HG03045 (cell line): Measurements from ENCODE around the gene PLB1.
"Not testable (repeated sequence)": the region's sequence is repeated elsewhere in the genome, so short reads cannot be mapped to it uniquely, and the experiment has no call there.

Experiments
- ATAC-seq: cut with Tn5 transposase; IDR thresholded peaks from one replicate; pipeline ENCODE4 v1.9.1; 2021; ENCODE audit warnings: mild to moderate bottlenecking, moderate library complexity; ENCODE audit not compliant: unreplicated experiment

PLB1 gene

DNA sequence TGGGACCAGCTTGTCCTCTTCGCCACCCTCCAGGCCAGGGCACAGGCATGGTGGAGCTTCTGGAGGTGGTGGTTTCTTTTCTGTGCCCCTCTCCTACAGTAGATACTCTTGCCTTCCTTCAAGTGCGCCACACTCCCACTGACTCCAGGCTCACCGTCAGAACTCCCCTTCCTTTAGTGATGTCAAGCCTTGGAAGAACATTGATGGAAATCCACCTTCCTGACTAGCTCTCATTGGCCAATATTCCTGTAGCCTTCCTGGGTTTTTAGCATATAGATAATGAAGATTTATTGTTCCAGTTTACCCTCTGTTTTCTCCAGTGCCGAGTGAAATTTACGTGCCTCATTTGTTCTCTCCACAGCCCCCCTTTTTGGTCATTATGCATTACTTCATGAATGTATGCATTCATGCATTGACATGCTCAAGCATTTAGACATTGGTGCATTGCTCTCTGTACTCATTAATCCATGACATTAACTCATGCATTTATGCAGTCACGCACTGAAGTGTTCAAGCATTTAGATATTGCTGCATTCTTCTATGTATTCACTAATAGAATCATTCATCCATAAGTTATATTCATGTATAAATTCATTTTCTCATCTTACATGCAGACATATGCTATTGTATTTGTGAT is 37.3 kb downstream of the PLB1 start:
- ATAC-seq, result no peak

DNA sequence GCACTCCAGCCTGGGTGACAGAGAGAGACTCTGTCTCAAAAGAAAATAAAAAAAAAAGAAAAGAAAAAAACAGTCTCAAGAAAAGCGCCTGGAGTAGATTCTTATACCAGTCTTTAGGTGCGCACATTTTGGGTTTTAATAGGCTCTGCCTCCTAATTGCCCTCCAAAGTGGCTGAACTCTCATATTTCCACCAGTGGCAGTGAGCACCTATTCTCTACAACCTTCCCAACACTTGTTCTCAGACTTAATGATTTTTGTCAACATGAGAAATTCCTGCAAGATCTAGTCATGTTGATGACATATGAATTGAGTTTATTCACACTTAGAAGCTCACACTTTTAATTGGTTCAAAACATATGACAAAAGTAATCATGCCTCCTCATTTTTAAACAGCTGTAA is 39.0 kb downstream of the PLB1 start:
- ATAC-seq, result no peak

DNA sequence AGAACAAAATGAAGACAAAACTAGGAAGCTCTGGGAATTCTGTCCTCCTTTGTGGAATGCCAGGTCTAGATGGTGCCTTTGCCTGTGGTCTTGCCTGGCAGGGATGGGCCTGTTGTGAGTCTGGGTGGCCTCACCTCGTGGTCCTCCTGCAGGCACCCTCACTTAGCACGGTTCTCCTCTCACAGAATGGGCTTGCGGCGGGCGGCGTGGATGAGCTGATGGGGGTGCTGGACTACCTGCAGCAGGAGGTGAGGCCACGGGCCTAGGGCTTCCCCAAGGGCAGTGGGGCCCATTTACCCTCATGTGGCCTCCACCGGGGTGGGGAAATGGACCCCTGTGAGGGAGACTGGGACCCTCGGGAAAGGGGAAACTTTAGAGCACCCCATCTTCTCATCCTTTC is 42.3 kb downstream of the PLB1 start:
- no peak for ATAC-seq

DNA sequence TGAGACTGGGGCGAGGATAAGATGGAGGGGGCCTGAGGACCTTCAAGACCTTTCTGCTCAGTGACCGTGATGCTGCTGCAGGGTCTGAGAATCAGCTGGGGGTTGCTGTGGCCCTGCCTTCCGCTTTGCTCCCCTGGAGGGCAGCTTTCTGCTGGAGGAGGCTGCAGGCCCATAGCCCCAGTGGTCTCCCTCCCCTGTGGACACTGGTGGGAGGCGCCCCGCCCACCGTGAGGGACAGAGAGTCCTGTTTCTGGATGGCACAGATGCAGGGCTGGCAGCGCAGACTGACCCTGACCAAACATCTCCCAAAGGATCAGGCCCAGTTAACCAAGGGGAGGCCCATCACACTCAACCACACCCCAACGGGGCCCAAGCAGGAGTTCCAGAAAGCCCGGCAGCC is 42.8 kb downstream of the PLB1 start:
- ATAC-seq, result no peak

DNA sequence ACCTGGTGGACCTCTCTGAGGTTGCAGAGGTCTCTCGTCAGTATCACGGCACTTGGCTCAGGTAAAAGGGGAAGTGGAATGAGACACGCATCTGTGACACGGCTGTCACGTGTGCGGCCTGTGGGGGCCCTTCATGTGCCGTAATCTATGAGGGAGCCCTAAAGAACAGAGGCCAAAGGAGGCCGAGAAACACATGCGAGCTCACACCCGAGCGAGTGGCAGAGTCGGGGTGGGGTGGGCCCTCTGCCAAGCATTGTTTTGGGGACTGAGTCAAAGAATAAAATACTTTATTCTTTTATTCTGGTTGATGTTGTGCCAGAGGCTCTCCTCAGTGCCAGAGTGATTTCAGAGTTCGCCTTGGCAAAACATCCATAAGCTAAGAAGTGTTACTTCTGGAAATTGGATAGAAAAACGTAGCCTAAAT is 43.3 kb downstream of the PLB1 start:
- no peak for ATAC-seq

DNA sequence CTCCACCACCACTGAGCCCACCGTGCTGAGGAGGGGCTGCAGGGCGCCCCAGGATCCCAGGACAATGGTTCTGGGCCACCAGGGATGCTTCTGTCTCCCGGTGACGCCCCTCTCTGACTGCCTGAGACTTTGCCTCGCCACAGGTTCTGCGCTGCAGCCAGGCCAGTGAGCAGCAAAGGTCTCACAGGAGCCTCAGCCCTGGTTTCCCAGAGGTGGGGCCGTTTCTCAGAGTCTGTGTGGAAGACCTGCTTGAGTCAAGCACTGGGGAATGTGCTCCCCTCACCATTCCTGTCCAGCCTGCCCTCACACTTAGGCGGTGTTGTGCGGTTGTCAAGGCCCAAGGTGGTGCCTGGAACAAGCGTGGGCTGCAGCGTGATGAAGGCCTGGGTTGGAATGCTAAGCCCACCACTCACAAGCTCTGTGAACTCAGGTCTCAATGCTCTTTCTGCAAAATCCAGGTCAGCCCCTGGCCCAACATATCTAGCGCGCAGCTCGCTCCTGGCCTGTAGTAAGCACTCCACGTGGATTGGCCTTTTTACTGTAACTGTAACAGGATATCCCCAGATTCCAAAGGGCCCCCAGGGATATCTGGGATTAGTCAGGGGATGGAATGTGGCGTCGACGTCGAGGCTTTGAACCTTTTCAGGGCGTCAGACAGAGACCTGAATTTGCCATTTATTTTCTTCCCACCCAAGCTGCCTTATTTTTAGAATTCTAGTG is 47.6 kb downstream of the PLB1 start:
- ATAC-seq, result no peak

DNA sequence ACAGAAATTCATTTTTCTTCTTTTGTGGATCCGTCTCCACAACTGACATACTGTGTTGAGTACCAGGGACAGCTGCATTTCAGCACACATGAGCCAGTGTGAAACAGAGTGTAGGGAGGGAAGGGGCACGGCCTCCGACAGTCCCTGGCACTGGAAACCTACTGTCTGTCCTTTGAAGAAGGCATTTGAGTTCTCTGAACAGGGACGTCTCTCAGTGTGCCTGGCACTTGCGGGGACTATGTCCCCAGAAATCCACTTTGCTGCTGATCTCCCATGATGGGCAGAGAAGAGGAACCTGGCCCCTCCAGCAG is 48.1 kb downstream of the PLB1 start:
- ATAC-seq, result no peak

DNA sequence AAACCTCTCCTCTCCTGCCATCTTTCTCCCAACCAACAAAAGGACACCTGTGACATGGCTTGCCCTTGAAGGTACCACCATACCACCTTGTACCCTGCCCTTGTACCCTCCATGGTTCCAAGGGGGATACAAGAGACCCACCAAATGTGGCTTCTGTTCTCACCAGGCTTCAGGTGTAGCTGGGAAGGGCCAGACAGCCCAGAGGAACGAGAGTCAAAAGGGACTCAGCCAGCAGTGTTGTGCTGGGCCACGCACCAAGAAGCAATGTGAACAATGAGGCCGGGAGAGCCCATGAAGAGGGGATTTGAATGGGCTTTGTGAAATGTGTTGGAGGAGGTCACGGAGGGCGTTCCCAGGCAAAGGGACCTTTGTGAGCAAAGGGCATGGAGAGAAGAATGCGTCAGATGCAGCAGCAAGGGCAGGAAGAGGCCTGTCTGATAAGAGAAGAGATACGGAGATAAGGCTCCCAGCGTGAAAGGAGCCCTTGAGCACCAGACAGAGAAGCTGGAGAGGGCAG is 48.6 kb downstream of the PLB1 start:
- ATAC-seq, result no peak

DNA sequence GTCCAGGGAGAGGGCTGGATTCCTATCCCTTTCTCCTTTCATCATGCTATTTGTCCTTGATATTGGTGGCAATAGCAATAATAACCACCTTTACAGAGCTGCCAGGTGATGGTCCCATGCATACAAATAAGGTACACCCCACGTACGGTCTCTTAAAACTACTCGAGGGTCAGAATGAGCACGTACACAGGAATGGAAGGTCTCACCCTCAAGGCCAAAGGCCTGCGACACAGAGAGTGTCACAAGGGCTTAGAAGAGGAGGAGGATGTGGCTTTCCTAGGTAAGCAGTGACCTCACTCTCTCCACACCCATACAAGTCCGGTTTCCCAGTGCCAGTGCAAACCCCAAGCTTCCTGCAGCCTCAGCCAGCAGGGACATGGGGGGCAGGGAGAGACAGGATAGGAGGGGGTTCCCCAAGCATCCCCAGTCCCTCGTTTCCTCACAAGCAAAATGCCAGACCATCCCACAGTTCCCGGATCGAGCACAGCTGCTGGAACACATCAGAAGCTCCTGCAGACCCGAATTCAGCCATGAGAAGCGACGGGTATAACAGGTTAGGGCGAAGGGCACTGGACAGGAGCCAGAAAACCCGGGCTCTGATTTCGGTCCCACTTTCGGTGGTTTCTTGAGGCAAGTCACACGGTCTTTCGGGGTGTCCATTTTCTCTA is 49.2 kb downstream of the PLB1 start:
- ATAC-seq, result no peak

DNA sequence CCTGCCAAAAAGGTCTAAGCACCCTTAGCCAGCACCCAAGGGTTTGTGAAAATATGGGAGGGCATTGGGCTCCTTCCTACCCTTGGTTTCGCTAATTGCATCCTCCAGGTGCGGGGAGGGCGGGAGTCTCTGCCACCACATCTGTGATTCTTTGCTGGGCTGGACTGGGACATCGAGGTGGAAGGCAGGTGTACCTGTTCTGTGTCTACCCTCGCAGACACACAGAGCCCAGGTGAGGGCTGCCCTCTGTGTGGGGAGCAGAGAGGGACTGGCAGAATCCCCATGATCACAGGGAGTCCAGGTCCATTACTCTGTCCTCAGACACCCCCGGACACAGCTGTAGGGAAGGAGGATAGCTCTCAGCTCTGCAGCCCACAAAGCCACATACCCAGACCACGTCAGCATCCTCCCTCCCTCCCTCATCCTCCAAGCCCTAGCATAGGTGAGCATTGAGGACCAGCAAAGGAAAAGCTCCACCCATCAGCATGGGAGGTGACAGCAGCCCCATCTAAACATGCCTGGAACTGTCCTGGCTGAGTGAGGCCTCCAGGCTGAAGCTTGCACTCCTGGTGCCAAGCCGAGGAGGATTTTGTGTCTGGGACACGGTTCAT is 49.8 kb downstream of the PLB1 start:
- no peak for ATAC-seq

DNA sequence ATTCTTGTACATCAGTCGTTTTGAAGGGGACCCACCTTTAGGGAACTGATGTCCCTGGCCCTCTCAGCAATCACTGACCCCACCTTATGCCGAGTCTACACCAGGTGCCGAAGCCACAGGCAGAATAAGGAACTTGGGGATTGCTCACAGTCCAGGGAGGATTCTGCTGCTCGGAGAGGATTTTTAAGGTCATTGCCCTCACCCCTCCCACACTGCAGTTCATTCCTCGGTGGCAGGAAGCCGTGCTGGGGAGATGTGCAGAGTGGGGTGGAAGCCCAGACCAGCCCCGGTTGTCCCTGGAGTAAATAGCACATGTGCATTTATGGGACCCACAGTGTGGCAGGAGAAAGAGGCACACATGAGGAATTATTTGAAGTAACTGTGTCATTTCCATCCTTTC is 50.4 kb downstream of the PLB1 start:
- ATAC-seq, result no peak

DNA sequence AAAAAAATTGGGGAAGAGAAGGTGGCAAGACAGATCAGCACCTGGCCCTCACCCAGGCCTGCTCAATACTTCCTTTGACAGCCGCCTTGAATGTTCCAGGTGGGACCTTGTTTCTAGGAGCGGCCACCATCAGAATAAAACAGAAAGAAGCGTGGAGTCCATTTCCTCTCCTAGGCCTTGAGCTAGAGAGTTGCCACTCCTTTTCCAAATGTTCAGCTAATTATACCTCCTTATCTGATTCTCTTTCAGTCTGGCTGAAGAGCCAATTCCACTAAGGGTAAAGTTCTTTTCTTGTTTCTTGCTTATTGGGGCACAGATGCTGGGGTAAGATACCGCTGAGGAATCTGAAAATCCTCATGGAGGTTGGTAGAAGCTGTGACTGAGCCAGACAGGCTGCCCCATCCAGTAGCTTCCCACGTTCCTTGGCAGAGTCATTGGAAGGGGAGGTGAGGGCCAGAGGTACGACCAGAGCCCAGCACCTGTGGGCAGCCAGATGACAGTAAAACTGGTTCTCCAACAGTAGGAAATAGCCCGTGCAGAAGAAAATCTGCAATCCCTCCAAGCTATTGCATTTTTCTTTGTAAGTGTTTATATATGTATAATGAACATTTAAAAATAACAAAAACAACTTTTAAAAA is 51.5 kb downstream of the PLB1 start:
- no peak for ATAC-seq

DNA sequence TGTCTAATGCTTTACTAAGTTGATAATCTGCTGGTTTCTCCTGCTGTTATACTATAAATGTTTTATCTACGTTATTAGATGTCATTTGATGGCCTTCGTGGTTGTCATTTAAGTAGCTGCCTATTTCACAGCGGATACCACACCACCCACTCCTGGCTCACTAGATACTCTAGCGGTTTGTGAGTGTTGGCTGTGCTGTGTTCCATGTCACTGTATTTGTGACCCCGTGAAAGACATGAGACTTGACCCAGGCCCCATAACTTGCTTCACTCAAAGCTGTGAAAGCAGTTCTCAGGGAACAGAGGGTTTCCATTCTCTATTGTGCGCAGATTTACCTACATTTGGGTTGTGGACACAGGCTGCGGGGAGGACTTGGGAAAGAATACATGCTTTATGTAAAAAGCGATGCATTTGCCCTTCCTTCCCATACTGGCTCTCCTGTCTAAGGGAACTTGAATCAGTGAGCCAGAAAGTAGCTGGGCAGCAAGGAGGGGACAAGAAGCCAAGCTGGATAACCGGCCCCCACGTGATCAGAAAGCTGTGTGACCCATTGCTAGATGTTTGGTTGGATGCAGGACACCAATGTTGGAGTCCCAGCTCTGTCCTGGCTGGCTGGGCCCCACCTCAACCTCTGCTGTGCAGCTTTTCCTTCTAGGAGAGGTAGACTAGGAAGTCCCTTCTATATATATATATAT is 52.2 kb downstream of the PLB1 start:
- no peak for ATAC-seq

DNA sequence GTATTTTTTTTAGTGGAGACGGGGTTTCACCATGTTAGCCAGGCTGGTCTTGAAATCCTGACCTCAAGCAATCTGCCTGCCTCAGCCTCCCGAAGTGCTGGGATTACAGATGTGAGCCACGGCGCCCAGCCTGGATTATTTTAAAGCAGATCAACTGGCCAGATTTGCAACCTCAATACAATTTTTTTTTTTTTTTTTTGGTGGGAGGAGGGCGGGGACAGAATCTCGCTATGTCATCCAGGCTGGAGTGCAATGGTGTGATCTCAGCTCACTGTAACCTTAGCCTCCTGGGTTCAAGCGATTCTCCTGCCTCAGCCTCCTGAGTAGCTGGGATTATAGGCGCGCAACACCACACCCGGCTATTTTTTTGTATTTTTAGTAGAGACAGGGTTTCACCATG is 54.5 kb downstream of the PLB1 start:
- ATAC-seq, result not testable (repeated sequence)

DNA sequence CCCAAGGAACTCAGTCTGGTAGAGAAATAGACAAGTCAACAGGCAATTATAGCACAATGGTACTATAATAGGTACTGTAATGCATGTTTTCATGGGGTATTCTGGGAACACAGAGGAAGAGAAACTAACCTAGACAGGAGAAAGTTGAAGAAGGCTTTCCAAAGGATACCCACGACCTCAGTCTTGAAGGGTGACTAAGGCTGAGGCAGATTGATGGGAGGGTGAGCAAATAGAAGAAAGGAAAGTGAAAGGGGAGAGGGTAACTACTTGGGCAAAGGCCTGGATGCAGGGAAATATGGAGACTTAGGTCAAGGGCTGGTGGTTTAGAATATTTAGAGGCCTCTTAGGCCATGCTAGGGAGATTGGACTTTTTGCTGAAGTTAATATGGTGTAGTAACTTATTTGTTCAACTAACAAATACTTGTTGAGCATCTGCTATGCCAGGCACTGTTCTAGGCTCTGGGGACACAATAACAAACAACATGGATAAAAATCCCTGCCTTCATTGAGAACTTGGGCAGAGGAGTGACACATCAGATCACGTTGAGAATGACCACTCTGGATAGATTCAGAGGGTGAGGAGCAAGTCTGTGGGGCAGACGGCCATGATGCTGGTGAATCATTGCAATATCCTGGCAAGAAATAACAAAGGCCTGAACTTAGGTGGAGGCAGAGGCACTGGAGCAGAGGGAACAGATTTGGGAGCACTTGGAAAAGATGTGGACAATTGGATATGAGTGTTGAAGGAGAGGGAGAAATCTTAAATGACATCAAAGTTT is 56.4 kb downstream of the PLB1 start:
- ATAC-seq, result no peak

DNA sequence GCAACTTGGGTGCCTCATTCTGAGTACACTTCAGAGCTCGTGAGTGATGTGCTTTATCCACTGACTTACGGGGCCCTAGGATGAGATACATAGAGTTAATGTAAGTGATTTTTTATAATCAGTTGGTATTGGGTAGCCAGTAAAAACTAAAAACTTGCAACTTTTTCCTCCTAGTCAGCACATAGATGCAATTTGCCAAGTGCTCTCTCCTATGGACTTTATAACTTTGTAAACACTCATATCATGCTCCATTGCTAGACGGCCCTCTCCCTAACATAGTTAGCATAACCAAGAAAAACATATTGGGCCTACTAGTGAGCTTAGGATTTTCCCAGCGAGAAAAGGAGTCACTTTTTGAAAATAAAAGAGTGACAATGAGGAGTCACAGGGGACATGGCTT is 60.4 kb downstream of the PLB1 start:
- ATAC-seq, result no peak

DNA sequence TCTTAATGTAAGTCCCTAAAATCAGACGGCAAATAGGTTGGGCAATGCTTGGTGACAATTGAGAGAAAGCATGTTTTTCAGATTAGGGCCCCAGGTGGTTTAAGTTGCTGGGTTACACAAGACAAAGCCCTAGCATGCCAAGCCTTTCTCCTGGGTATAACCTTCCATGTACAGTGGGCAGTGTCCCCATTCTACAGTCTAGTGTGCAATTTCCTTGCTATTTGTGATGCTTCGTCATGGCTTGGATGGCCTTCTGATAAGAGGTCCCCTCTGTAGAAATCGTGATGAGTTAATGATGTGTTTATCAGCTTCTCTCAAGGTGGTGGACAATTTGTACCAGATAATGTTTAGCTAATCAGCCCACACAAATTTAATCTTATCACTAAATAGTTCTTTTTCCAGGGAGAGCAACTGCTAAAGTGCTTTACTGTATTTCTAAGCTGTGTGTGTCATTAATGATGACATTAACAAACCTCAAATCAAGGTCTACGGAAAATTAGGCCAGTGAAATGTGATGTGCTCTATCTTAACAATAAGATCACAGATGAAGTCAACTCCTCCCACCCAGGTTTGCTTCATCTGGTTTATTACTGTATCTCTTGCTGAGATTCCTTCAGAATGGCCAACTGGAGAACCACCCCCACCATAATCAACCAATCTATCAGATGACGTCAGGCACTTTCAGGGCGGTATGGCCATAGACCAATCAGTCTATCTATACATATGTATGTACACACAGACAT is 61.7 kb downstream of the PLB1 start:
- no peak for ATAC-seq

DNA sequence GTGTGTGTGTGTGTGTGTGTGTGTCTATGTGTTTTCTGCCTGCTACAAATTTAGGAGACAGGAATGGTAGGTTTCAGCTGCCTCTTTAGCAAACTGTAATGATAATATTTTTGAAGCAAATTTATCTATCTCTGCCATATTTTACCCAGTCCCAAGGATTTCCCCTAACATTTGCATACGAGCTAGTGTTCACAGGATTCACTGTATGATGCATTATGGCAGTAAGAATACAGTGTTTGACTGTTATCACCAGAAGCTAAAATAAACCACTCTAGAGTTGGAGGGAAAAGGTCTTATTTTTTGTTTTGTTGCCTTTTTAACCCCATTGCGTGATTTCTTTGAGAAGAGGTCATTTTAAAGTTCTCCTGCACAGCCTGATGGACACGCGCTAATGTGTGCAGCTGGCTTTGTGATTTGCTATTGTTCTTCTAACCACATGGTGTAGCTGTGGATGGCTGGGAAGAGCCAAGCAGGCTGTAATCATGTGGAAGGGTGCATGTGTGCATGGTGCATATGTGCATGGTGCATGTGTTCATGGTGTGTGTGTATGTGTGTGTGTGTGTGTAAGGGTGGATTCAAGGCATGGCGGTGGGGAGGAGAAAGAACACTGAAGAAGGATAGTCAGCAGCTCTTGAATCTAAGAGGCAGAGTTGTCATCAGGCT is 62.4 kb downstream of the PLB1 start:
- no peak for ATAC-seq

DNA sequence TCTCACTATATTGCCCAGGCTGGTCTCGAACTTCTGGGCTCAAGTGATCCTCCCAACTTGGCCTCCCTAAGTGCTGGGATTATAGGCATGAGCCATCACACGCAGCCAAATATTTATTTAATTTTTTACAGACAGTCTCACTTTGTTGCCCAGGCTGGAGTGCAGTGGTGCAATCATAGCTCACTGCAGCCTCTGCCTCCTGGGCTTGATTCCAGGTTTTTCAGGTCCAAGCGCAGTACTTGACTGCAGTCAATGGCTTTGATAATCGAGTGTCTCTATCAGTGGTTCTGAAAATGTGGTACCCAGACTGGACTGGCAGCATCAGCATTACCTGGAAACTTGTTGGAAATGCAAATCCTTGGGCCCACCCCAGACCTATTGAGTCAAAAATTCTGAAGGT is 63.1 kb downstream of the PLB1 start:
- no peak for ATAC-seq
